ENCODE results near the gene BRD4.

Gene BRD4

DNA sequence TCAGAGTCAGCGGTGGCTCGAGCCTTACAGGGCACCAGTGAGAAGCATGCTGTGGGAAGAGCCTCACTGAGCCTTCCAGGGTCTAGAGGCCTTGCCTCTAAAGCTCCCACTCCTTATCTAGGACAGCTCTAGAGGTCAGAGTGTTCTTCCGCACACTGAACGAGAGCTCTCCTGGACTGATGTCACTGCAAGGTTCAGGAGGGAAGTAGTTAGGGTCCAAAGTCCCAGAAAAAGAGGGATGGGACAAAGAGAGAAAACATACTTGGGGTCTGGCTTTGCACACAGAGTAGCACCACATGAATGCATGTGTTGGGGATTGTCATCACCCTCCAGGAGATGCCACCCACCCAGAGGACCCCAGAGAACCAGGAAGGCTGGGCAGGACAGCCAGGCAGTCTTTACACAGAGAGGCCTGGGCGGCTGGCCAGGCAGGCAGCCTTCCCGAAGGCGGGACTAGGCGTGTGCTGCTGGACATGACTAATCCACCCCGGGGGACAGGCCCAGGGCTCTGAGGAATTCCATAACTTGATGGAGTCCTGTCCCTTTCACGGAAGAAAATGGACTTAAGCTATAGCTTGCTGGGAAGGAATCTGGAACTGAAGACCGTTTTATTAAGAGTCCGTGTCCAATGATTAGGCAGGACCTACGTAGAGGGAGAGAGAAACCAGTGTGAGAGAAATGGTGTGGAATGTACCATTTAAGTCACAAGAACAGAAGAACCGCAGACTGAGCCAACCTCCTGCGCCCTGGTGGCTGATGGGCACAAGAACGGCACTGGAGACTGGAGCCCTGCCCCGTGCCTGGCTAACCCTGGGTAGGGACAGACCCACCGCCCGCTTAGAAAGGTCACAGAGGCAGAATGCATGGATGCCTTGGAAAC is 83.5 kb downstream of the BRD4 start:
- DNase-seq (ENCODE audit: low read depth in 2 of 2), result no peak

DNA sequence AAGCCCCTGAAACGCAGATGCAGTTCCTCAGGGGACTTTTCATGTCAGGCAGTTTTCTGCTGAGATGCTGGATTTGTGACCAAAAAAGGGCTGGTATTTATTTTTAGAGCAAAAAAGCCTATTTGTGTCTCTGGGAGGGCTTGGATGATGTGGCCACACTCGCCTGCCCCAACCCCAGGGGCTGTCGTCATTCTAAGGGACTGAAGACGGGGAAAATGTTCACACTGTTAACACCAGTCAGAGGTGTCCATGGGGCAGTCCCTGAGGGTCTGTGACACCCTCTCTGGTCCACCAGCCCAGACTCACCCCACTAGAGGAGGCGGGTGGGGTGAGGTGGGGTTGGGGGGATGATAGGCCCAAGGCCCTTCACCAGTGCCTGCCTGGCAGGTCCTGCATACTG is 84.2 kb downstream of the BRD4 start:
- DNase-seq (ENCODE audit: low read depth in 2 of 2), result no peak

DNA sequence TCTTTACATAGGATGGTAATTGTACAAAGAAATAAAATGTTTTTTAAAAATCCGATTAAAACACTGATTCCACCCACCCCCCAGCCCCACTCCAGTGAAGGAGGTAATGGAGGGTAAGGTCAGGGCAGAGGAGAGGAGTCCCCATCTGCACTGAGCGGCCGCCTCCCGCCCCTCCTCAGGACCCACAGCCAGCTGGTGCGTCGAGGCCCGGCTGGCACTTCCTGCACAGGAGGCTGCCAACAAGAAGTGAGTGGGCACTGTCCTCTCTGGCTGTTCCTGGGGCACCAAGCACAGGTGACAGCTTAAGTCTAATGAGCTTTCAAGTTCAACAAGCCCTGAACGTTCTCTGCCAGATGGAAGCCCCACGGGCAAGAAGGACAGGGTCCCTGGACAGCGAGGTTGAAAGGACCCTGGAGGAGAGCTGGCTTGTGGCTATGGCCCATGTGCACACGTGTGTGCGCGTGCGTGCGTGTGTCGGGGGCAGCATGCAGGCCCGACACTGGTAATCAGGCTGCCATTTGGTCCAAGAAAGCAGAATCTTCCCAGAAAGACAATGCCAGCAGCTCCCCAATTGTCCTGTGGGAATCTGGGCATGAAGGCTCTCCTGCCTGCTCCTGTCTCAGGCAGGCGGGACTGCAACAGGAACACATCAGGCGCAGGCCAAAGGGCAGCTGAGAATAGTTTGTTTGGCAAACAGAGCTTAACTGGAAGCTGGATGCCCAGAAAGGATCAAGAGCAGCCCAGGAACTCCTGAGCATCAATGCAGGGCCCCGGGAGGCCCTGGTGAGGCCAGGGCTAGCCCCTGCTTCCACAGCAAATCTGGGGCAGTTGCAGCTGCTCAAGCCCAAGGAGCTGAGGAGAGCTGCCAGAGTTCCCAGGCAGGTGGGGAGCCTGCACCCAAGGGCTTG is 85.0 kb downstream of the BRD4 start:
- no peak for DNase-seq (ENCODE audit: low read depth in 2 of 2)

DNA sequence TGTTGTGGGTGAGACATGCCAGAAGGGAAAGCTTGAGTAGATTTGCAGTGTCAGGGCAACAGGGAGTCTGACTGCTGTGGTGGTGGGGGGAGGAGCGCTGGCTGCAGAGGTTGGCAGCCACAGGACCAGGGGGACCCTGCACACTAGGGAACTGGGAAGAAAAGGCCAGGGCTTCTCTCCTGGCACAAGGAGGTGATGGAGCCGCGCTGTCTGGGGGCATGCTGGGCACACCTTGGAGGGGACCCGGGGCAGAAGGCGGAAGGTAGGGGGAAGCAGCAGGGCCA is 86.2 kb downstream of the BRD4 start:
- no peak for DNase-seq (ENCODE audit: low read depth in 2 of 2)

DNA sequence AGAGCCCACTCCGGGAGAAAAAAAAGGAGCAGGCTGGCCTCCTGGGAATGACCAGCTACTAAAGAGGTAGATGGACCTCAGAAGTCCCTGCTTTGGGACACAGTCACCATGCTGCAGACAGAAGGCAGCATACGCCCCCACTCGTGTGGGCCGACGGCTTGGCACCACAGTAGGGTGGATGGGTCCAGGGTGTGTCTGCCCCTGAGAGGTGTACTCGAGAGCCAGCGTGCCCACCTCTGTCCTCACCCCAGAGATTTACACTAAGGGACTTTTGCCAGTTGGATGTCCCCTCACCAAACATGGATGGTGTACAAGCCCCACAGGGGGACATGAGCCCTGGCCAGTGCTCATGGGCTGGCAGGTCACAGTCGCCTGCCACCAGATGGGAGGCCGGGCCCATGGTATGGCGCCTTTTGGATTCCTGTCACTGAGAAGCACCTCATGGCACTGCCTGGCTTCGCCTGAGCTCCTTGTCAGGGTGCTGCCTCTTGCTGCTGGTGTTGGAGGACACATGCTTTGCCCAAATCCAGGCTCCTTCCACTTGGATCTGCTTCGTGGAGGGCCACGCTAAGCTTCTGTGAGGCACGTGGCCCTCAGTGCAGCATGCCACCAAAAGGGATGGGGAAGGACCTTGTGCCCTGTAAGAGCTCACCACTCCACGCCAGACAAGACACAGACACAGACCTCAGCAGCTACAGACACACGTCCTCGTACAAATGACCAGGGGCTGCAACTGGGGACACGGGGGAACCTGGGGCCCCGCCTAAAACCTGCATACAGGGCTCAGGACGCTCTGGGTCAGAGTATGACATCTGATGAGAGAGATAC is 86.8 kb downstream of the BRD4 start:
- no peak for DNase-seq (ENCODE audit: low read depth in 2 of 2)

DNA sequence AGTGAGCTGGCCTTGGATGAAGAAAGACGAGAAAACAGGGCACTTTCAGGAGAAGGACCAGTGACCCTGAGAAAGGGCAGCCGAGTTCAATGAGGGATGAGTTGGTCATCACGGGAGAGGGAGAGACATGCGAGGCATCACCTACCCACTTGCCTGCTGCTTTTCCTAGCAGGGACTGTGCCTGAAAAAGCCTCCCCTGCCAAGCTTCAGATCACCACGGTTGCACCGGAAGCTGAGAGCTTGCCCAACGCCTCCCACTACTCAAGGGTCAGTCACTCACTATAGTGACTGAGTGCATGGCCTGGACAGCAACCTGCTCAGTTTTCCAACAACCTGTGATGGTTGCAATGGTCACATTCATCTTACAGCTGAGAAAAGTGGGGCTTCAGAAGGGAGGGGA is 87.5 kb downstream of the BRD4 start:
- DNase-seq (ENCODE audit: low read depth in 2 of 2), result no peak

DNA sequence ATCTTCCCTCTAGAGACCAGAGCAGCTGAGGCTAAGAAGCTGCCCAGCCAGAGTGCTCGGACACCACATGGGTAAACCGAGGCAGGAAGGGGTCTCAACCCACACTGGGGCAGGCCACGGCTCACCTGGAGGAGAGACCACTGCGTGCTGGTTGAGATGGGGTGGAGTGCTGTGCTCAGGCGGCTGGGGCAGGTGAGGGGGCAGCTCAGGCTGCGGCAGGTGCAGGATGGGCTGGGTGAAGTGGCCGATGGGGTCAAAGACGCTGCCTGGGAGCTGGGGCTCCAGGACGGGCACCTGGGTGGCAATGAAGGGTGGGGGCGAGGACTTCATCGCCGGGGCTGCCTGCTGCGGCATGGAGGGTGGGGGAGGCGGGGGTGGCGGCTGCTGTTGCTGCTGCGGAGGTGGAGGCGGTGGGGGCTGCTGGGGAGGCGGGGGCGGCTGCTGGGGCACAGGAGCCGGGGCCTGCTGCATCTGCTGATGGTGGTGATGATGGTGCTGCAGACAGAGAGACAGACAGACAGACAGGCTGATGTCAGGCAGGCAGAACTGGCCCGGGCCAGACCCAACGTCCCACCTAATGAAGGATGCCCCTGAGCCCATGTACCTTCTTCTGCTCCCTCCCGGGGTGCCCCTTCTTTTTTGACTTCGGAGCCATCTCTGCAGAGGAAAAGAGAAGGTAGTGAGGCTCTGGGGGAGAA is 88.1 kb downstream of the BRD4 start:
- no peak for DNase-seq (ENCODE audit: low read depth in 2 of 2)

DNA sequence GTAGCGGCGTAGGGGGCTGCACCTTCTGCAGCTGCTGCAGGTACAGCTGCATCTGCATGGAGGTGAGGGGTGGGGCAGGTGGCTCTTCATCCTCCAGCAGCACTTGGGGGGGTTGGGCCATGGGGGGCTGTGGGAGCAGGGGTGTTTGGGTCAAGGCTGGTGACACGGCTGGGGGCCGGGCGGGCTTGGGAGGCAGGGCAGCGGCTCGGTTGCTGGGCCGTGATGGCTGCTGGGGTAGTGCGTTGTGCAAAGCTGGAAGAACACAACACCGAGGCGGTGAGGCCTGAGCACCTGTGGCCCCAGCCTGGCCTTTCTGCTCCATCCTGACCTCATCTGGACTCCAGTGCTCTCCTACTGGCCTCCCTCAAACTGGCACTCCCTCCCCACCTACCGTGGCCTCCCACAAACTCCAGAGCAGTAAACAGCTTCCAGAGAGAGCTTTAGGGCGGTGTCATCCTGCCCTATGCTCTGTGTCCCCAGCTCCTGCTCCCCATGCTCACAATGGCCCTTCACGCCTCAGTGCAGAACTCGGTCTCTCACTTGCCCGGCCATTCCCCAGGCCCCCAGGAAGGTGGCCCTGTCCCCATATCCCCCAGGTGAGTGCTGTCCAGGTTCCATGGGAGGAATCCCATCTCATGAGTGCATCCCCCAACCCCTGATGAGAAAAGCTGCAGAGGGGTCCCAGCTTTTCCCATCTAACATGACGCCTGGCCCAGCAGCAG is 88.9 kb downstream of the BRD4 start:
- no peak for DNase-seq (ENCODE audit: low read depth in 2 of 2)

DNA sequence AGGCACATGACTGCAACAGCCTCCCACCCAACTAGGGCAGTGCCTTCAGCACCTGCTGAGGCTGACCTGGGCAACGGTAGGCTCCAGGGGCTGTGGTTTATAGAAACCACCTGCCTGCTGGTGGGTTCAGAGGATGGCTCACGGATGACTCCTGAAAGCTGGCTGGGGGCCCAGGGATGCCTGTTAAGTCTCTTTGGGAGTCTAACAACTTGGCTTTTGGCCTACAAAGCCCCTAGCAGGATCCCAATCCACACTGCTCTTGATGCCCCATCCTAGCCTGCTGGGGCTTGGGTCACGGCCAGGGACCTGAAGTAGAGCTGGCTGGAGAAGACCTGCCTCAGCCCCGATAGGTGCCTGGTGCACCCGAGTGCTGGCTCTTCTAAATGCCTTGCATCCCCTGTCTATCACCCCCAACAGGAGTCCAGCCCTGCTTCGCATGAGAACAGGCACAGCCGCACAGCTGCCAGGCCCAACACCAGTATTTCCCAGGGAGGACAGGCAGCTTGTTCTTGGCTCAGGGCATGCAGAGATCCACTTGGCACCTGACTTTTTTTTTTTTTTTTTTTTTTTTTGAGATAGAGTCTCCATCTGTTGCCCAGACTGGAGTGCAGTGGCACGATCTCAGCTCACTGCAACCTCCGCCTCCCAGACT is 91.0 kb downstream of the BRD4 start:
- no peak for DNase-seq (ENCODE audit: low read depth in 2 of 2)

DNA sequence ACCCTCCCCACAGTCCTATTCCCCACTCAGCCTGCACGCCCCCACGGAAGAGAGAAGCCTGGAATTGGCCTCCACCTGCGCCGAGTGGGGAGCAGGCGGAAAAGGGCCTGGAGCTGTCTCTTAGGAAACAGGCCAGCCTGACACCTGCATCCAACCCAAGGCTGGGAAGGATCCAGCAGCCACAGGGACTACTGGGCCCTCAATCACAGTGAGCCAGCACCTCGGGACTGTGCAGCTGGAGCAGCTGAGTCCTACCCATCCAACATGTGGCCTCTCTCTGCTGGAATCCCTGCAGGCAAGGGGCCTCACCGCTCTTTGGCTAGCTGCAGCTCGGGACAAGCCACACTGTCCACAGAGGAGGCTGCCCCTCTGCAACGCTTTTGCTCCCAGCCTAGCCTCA is 91.8 kb downstream of the BRD4 start:
- no peak for DNase-seq (ENCODE audit: low read depth in 2 of 2)

DNA sequence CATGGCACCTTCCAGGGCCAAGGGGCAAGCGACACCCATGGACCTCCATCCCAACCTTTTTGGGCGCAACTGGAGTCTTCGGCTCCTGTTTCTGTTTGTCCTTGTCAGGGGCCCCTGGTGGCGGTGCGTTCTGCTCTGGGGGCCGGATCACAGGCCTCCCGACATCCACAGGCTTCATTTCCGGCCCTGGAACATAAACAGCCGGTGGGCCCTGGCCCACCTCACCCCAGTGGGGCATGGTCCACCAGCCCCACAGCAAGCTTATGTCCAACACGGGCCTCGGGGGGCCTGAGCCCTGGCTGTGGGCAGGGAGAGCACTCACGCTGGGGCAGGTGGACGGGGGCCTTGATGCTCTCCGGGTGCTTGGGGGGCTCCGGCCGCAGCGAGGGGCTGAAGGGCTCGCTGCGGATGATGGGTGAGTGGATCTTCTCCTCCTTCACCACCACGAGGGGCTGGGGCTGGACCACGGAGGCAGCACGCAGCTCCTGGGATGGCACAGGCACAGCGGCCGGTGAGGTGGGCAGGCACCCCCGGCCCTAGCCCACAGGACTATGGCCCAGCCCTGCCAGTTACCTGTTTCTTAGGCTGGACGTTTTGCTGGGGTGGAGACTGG is 92.9 kb downstream of the BRD4 start:
- no peak for DNase-seq (ENCODE audit: low read depth in 2 of 2)

DNA sequence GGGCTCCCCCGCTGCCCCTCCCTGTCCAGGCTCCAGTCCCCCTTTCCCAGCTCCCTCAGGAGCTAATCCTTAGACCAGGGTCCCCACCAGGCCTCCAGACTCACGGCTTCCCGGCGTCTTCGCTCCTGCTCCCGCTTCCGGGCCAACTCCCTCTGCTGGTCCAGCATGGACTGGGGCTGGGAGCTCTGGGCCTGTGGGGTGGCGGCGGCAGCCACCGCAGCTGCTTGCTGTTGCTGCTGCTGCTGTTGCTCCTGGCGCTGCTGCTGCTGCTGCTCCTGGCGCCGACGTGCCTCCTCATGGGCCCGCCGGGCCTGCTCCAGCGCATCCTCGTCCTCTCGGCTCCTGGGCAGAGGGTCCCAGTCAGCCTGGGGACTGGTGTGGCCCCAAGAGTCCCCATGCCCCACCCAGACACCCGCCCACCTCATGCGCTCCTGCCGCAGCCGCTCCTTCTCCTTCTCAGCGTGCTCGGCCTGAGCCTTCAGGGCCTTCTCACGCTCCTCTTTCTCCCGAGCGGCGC is 93.6 kb downstream of the BRD4 start:
- no peak for DNase-seq (ENCODE audit: low read depth in 2 of 2)

DNA sequence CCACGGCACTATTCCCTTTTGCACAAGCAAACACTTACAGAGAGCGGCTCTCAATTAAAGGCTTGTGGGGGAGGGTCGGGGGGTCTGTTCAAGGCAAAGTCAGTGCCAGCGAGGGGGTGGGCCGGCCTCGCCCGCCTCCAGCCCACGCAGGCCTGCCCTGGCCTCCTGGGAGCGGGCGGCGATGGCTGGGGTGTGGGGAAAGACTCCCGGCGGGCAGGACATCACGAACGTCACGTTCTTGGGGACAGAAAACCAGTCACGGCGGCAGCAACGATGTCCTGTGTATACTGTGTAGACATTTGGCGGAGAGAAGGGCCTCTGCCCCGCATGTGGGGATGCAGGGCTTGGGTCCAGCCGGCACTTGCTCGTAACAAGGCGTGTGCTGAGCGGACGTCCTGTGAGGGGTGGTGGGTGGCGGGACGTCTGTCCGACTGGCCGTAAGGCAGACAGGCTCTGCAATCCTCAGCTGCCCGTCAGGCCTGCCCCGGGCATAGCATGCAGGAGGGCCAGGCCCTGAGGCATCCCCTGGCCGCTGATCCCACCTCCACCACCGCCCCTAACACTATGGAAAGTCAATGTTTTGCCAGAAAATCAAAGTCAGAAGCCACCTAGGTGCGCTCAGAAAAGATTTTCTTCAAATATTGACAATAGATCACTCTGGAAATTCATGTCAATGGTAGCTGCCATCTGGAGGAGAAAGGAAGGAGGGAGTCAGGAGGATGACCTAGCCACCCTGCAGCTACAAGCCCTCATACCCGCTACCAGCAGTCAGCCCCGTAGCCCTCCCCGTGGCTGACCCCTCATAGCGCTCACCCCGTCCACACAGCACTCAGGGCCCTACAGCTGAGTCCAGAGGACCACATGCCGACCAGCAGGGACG is 94.3 kb downstream of the BRD4 start:
- no peak for DNase-seq (ENCODE audit: low read depth in 2 of 2)

DNA sequence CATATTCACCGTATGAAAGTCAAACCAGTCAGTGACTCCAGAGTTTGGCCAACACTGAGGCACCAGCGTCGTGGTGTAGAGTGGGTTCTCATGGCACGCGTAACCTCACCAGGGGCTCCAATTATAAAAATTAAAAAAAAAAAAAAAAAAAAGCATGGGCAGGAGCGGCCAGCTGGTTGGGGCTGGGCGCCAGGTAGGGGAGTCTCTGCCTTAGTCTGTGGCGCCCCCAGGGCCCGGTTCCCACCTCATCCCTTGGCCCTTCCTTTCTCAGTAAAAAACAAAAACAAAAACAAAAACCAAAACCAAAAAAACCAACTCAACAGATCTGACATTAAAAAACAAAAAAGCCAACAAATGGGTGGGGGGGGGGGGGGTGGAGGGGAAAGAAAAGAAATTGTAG is 95.5 kb downstream of the BRD4 start:
- DNase-seq (ENCODE audit: low read depth in 2 of 2), result no peak

DNA sequence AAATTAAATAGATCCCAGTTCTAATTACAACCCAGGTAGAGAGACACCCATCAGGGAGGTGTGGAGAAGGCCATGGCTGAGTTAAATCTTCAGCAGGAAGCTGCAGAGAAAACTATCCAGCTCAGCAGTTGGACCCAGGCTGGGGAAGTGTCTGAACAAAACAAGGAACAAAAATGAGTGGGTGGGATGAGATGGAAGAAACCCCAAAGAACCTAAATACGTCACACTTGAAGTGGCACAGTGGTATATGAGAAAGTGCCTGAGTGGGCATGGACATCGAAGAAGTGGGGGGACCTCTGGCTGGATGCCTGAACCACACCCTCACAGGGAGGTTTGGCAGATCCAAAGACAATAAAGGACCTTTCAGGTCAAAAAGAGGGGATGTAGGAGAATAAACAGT is 96.6 kb downstream of the BRD4 start:
- no peak for DNase-seq (ENCODE audit: low read depth in 2 of 2)

DNA sequence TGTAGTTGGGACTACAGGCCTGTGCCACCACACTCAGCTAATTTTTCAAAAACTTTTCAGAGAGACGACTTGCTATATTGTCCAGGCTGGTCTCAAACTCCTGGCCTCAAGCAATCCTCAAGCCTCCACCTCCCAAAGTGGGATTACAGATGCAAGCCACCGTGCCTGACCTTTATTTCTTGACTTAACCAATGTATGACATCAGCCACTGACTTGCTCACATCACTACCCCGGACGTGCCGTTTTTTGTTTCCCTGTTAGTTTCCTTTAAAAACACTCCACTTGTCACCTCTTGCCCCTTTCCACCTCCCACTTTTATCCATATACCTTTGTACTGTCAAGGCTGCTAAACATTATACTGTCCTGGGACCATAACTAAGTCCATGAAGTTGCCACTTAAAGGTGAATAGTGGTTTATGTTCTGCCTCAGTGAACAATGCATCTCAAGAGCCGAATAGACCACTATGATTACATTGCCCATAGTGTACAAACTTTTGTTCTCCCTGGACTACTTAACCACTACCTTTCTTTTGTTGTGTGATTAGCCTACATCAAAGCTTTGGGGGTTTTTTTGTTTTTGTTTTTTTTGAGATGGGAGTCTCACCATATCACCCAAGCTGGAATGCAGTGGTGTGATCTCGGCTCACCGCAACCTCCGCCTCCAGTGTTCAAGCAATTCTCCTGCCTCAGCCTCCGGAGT is 97.8 kb downstream of the BRD4 start:
- DNase-seq (ENCODE audit: low read depth in 2 of 2), result no peak

DNA sequence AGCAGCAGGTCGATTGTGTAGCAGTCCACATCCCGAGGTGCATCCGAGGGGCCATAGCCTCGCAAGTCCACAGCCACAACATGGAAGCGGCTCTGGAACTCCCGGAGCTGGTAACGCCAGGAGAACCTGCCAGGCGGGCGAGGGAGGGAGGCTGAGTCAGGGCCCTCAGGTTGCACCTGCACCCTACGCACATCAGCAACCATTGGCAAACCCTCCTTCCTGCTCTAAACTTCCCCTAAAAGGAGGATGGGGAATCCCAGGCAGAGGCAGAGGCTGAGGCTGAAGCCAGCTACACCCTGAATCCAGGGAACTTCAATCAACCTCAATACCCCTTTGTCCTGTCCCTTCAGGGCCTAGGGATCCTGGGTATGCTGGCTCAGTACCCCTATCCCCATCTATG is 101.1 kb downstream of the BRD4 start:
- no peak for DNase-seq (ENCODE audit: low read depth in 2 of 2)

DNA sequence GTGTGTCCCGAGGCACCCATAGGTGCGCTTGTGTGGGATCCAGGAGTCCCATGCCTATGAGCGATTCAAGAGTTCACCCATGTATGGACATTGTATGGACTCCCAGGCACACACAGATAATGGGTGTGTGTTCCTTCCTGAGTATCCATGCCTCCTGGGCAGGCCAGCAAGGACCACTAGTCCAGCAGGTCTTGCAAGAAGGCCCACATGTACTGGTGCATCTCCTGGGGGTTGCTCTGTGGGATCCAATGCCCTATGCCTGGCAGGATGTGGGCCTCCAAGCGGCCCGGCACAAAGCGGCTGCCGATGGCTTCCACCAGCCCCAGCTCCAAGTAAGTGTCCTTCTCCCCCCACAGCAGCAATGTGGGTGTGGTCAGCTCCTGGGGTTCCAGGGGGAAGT is 105.1 kb downstream of the BRD4 start:
- no peak for DNase-seq (ENCODE audit: low read depth in 2 of 2)

Data from stimulated activated CD8-positive, alpha-beta memory T cell treated with anti-CD3 and anti-CD28 coated beads, Interleukin-15, amount 100 ng/mL, for 4 hours (primary cell).